GM12878 (cell line): ENCODE results near the gene DGKI. TPM values are rescaled to one million over a fixed set of nuclear protein-coding genes. Genes with fewer than 3 reads are reported as not detected.

Experiments
- ATAC-seq: fragments of 200-7000 bp; cut with Tn5 transposase; 3 replicates; pipeline ENCODE4 v1.9.1; 2020; ENCODE audit warnings: mild to moderate bottlenecking, moderate library complexity
- BruUV-seq: library from RNA; stranded (reverse); fragments of 400-500 nt; replicated peaks from 2 replicates; lab custom pipeline; 2021; lab: Mats Ljungman, UMichigan
- CTCF ChIA-PET: fragments of 300-600 bp; sonication (Branson Sonifier 250); formaldehyde crosslinking; extraction: SDS; loops from one replicate; lab custom pipeline; 2021; ENCODE audit warnings: inconsistent platforms; lab: Yijun Ruan, JAX
- POLR2A ChIA-PET: fragments of 350-600 bp; formaldehyde crosslinking; extraction: SDS; loops from one replicate; lab custom pipeline; 2021; ENCODE audit warnings: inconsistent platforms; lab: Charles Lee
- RAD21 ChIA-PET: fragments of 300-600 bp; sonication (Branson Sonifier 250); formaldehyde crosslinking; loops from one replicate; lab custom pipeline; 2023; ENCODE audit warnings: antibody characterized with exemption; ENCODE audit not compliant: unreplicated experiment; lab: Charles Lee
- SMC1A ChIA-PET: fragments of 300-600 bp; sonication (Branson Sonifier 250); formaldehyde crosslinking; loops from one replicate; lab custom pipeline; 2023; ENCODE audit not compliant: unreplicated experiment, uncharacterized antibody; lab: Charles Lee
- DNase-seq: peaks from one replicate; pipeline ENCODE4 v3.0.0-alpha.2; 2011; ENCODE audit warnings: low read depth, low spot score
- FAIRE-seq: peaks from 3 replicates; lab custom pipeline; 2011; peaks lifted over from hg19 to GRCh38; lab: Jason Lieb, UNC
- H2AFZ ChIP-seq: 2 replicates; pipeline ENCODE4 v1.6.0; 2011; ENCODE audit warnings: low read depth, low read length, control low read depth; ENCODE audit not compliant: control insufficient read depth
- H3K27ac ChIP-seq: 2 replicates; pipeline ENCODE4 v1.5.1; 2011; ENCODE audit warnings: control low read depth; ENCODE audit not compliant: control insufficient read depth, insufficient read depth
- H3K27me3 ChIP-seq, 2 experiments: replicated peaks in 1 of 2; 2 replicates each; pipeline versions ENCODE4 v1.6.0 to v1.6.1; 2011; ENCODE audit warnings: low read length in 1 of 2; ENCODE audit not compliant: control insufficient read depth in 2 of 2, insufficient read depth in 2 of 2
- H3K36me3 ChIP-seq, 2 experiments: 2 replicates each; pipeline ENCODE4 v1.5.1; 2011; ENCODE audit warnings: low read length in 1 of 2; ENCODE audit not compliant: control insufficient read depth in 2 of 2, insufficient read depth in 2 of 2
- H3K4me1 ChIP-seq: 2 replicates; pipeline ENCODE4 v1.6.1; 2011; ENCODE audit warnings: mild to moderate bottlenecking, low read length, moderate library complexity, mixed read lengths; ENCODE audit not compliant: control insufficient read depth, insufficient read depth
- H3K4me2 ChIP-seq: 2 replicates; pipeline ENCODE4 v1.6.0; 2011; ENCODE audit warnings: control low read depth; ENCODE audit not compliant: control insufficient read depth, insufficient read depth
- H3K4me3 ChIP-seq: fragments of 200-600 bp; sonication (generic); 2 replicates; pipeline ENCODE4 v1.5.1; 2016
- H3K79me2 ChIP-seq: 2 replicates; pipeline ENCODE4 v1.6.0; 2011; ENCODE audit warnings: low read length; ENCODE audit not compliant: control insufficient read depth, insufficient read depth
- H3K9ac ChIP-seq: 2 replicates; pipeline ENCODE4 v1.8.0; 2011; ENCODE audit warnings: low read length, control low read depth, mixed read lengths; ENCODE audit not compliant: control insufficient read depth, insufficient read depth
- H3K9me3 ChIP-seq: replicated peaks from 3 replicates; pipeline ENCODE4 v1.5.1; 2011; ENCODE audit warnings: mild to moderate bottlenecking, low read length; ENCODE audit not compliant: control insufficient read depth, insufficient read depth
- H4K20me1 ChIP-seq: 2 replicates; pipeline ENCODE4 v1.6.0; 2011; ENCODE audit not compliant: control insufficient read depth, insufficient read depth
- BRCA1 ChIP-seq: IDR thresholded peaks from 2 replicates; pipeline ENCODE4 v1.6.1; 2011; ENCODE audit warnings: low read depth, low read length, improper control_type of control experiment
- EGR1 ChIP-seq, 2 experiments: IDR thresholded peaks; 1 replicate in 1 of 2; 2 replicates in 1 of 2; pipeline ENCODE4 v1.6.1; 2011 to 2012; ENCODE audit warnings: low read depth in 2 of 2, low read length in 2 of 2, borderline replicate concordance in 1 of 2, mild to moderate bottlenecking in 1 of 2, moderate library complexity in 1 of 2
- EZH2 ChIP-seq: IDR thresholded peaks from 2 replicates; pipeline ENCODE4 v1.6.1; 2012; ENCODE audit warnings: low read depth, mild to moderate bottlenecking, control low read depth, inconsistent platforms, low read length, borderline replicate concordance; ENCODE audit not compliant: control insufficient read depth
- FOS ChIP-seq: IDR thresholded peaks from 3 replicates; pipeline ENCODE4 v1.6.1; 2011; ENCODE audit warnings: borderline replicate concordance; ENCODE audit not compliant: insufficient read length; ENCODE audit errors: extremely low read depth
- HCFC1 ChIP-seq: fragments of 150-350 bp; IDR thresholded peaks from 2 replicates; pipeline ENCODE4 v1.6.1; 2014; ENCODE audit warnings: low read length
- IRF4 ChIP-seq: IDR thresholded peaks from 2 replicates; pipeline ENCODE4 v1.6.1; 2011; ENCODE audit warnings: low read depth, low read length
- JUND ChIP-seq: IDR thresholded peaks from 2 replicates; pipeline ENCODE4 v1.6.1; 2012; ENCODE audit warnings: low read depth, mild to moderate bottlenecking, low read length, improper control_type of control experiment, moderate library complexity
- MEF2A ChIP-seq: IDR thresholded peaks from 2 replicates; pipeline ENCODE4 v1.6.1; 2011; ENCODE audit warnings: low read depth, mild to moderate bottlenecking, low read length, moderate library complexity; ENCODE audit not compliant: insufficient read depth
- POLR2AphosphoS5 ChIP-seq: IDR thresholded peaks from 2 replicates; pipeline ENCODE4 v1.6.1; 2011; ENCODE audit warnings: mild to moderate bottlenecking, low read length, inconsistent platforms
- SMARCA5 ChIP-seq: fragments of 450-650 bp; IDR thresholded peaks from 2 replicates; pipeline ENCODE4 v1.6.1; 2017; ENCODE audit warnings: mild to moderate bottlenecking
- SMC3 ChIP-seq: IDR thresholded peaks from 2 replicates; pipeline ENCODE4 v1.6.1; 2011; ENCODE audit warnings: low read length, improper control_type of control experiment, borderline replicate concordance
- TAF1 ChIP-seq: IDR thresholded peaks from 2 replicates; pipeline ENCODE4 v1.6.1; 2011; ENCODE audit warnings: mild to moderate bottlenecking, low read depth, low read length, borderline replicate concordance
- WRNIP1 ChIP-seq: IDR thresholded peaks from 2 replicates; pipeline ENCODE4 v1.6.1; 2011; ENCODE audit warnings: low read depth, low read length, improper control_type of control experiment, borderline replicate concordance
- ZNF622 ChIP-seq: fragments of 450-650 bp; IDR thresholded peaks from 2 replicates; pipeline ENCODE4 v1.6.1; 2017; ENCODE audit warnings: mild to moderate bottlenecking, inconsistent platforms
- WGBS: methylation state at CpG from one replicate; pipeline ENCODE4 v1.1.6; 2016; ENCODE audit warnings: low lambda C conversion rate; ENCODE audit not compliant: insufficient replicate concordance, insufficient coverage; ENCODE audit errors: missing lambda C conversion rate; 5-methylcytosine and 5-hydroxymethylcytosine counted together
- in situ Hi-C: fragments of 300-500 bp; cut with MboI; formaldehyde crosslinking; loops from 9 replicates; pipeline ENCODE4 v1.14.3; 2018; ENCODE audit warnings: mixed read lengths
- intact Hi-C: fragments of 100-400 bp; cut with micrococcal nuclease; formaldehyde crosslinking; loops from one replicate; pipeline ENCODE4 v1.14.2; 2022; ENCODE audit not compliant: unreplicated experiment
- polyA plus RNA-seq, 11 experiments: library from polyadenylated mRNA; depleted of rRNA in 4 of 11; unstranded in 6 of 11; stranded (reverse) in 5 of 11; fragments of >200 nt; fragmentation: Nextera tagmentation in 4 of 11; fragmentation: Illumina TruSeq in 1 of 11; extraction: Ambion mirVana in 4 of 11; extraction: Trizol in 1 of 11; gene quantifications; 1 replicate in 1 of 11; 2 replicates in 10 of 11; pipeline versions ENCODE4 v1.2.1 to v1.2.3, GENCODE V29; 2011 to 2016; ENCODE audit warnings: inconsistent platforms in 2 of 11, missing spikeins in 2 of 11, low read depth in 1 of 11
- total RNA-seq, 4 experiments: library from RNA; depleted of rRNA in 3 of 4; stranded (reverse); fragments of >200 nt in 3 of 4; fragmentation: Illumina TruSeq in 1 of 4; extraction: Trizol in 1 of 4; gene quantifications; 2 replicates each; pipeline versions ENCODE4 v1.2.1 to v1.2.3, GENCODE V29; 2013 to 2021
- TF ChIP-seq, protein P1 (sequence below): fragments of 450-650 bp; IDR thresholded peaks from 2 replicates; pipeline ENCODE4 v1.6.1; 2016; ENCODE audit warnings: mild to moderate bottlenecking
- TF ChIP-seq, protein P2 (sequence below): fragments of 150-350 bp; IDR thresholded peaks from 2 replicates; pipeline ENCODE4 v1.6.1; 2014; ENCODE audit warnings: mild to moderate bottlenecking, low read depth, low read length
- TF ChIP-seq, protein P3 (sequence below): IDR thresholded peaks from 2 replicates; pipeline ENCODE4 v1.6.1; 2011; ENCODE audit warnings: borderline replicate concordance, low read depth, mild to moderate bottlenecking, moderate library complexity, low read length; ENCODE audit not compliant: insufficient read depth, poor library complexity, severe bottlenecking
- TF ChIP-seq, protein P4 (sequence below): fragments of 450-650 bp; IDR thresholded peaks from 2 replicates; pipeline ENCODE4 v1.6.1; 2017; ENCODE audit warnings: mild to moderate bottlenecking, low read depth, inconsistent platforms; ENCODE audit not compliant: poor library complexity, severe bottlenecking

Gene DGKI
- total and polyA plus RNA-seq, 10 of the 15 experiments (the other 5 are each of a cell fraction or from before 2014, with no cell fraction given) = 10.4 to 37.1 (median 22.1) TPM

DNA sequence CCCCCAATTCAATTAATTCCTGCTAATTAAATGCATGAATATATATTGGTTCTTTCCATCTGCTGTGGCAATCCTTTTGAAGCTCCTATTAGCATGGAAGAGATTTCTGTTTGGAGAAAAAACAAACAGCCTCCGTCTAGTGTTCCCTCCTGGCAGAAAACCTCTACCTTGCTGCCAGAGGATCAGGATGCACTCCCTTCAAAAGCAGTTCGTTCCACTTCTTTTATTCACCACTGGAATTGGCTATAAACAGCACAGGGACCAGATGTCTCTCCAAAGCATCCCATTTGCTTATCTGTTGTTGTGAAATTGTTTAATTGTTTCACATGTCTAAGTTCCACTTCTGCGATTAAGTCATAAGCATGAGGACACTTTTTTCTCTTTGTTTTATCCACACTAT lies 425.4 kb downstream of the DGKI start:
- H4K20me1 ChIP-seq = no peaks in the 10 kb centered on the region
- ChIA-PET RAD21 (no interaction called here), POLR2A (no interaction called here), SMC1A (no interaction called here), CTCF (no interaction called here)
- H3K27me3 ChIP-seq = no peaks in the 10 kb centered on the region
- no peaks in the 10 kb centered on the region for H3K9me3 ChIP-seq
- no peak overlapping the region for H3K27ac ChIP-seq
- no peak for DNase-seq
- in situ Hi-C loops (no loop called here), intact Hi-C loops (no loop called here)
- no peak overlapping the region for H2AFZ ChIP-seq
- no peaks in the 10 kb centered on the region for H3K36me3 ChIP-seq
- 35% methylated on average over 3 of the region's 3 CpGs for WGBS
- H3K79me2 ChIP-seq = no peaks in the 10 kb centered on the region
- no peak for FAIRE-seq
- no peak overlapping the region for H3K9ac ChIP-seq
- no peaks in the 10 kb centered on the region for H3K4me1 ChIP-seq
- H3K4me2 ChIP-seq = no peak overlapping the region
- no peak for ATAC-seq
- BruUV-seq = no TSS peak
- H3K4me3 ChIP-seq = no peak overlapping the region
- TF ChIP-seq FOS (no peak), MEF2A (no peak), IRF4 (no peak), JUND (no peak), SMARCA5 (no peak), EGR1 (IDR thresholded peaks at IDR 0.05; ENCODE audit: borderline replicate concordance in 1 of 2, low read depth in 2 of 2, low read length in 2 of 2) (no peak), EZH2 (no peak), SMC3 (no peak), TAF1 (no peak), HCFC1 (no peak), ZNF622 (no peak), WRNIP1 (no peak), POLR2AphosphoS5 (no peak), BRCA1 (no peak)
- TF ChIP-seq, protein P1, sequence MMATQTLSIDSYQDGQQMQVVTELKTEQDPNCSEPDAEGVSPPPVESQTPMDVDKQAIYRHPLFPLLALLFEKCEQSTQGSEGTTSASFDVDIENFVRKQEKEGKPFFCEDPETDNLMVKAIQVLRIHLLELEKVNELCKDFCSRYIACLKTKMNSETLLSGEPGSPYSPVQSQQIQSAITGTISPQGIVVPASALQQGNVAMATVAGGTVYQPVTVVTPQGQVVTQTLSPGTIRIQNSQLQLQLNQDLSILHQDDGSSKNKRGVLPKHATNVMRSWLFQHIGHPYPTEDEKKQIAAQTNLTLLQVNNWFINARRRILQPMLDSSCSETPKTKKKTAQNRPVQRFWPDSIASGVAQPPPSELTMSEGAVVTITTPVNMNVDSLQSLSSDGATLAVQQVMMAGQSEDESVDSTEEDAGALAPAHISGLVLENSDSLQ = no peak
- TF ChIP-seq, protein P2, sequence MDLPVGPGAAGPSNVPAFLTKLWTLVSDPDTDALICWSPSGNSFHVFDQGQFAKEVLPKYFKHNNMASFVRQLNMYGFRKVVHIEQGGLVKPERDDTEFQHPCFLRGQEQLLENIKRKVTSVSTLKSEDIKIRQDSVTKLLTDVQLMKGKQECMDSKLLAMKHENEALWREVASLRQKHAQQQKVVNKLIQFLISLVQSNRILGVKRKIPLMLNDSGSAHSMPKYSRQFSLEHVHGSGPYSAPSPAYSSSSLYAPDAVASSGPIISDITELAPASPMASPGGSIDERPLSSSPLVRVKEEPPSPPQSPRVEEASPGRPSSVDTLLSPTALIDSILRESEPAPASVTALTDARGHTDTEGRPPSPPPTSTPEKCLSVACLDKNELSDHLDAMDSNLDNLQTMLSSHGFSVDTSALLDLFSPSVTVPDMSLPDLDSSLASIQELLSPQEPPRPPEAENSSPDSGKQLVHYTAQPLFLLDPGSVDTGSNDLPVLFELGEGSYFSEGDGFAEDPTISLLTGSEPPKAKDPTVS = no peak
- TF ChIP-seq, protein P3, sequence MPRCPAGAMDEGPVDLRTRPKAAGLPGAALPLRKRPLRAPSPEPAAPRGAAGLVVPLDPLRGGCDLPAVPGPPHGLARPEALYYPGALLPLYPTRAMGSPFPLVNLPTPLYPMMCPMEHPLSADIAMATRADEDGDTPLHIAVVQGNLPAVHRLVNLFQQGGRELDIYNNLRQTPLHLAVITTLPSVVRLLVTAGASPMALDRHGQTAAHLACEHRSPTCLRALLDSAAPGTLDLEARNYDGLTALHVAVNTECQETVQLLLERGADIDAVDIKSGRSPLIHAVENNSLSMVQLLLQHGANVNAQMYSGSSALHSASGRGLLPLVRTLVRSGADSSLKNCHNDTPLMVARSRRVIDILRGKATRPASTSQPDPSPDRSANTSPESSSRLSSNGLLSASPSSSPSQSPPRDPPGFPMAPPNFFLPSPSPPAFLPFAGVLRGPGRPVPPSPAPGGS = no peak
- TF ChIP-seq, protein P4, sequence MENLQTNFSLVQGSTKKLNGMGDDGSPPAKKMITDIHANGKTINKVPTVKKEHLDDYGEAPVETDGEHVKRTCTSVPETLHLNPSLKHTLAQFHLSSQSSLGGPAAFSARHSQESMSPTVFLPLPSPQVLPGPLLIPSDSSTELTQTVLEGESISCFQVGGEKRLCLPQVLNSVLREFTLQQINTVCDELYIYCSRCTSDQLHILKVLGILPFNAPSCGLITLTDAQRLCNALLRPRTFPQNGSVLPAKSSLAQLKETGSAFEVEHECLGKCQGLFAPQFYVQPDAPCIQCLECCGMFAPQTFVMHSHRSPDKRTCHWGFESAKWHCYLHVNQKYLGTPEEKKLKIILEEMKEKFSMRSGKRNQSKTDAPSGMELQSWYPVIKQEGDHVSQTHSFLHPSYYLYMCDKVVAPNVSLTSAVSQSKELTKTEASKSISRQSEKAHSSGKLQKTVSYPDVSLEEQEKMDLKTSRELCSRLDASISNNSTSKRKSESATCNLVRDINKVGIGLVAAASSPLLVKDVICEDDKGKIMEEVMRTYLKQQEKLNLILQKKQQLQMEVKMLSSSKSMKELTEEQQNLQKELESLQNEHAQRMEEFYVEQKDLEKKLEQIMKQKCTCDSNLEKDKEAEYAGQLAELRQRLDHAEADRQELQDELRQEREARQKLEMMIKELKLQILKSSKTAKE = no peak
